Activated naive CD8-positive, alpha-beta T cell treated with anti-CD3 and anti-CD28 coated beads, Interleukin-2, amount 50 U/mL, for 24 hours (primary cell): Measurements from ENCODE around the gene CRACDL.

Experiments
- ATAC-seq: fragments of 150-1000 bp; cut with Tn5 transposase; one replicate; pipeline ENCODE4 v1.10.0; 2021
- DNase-seq: peaks from one replicate; pipeline ENCODE4 v3.0.0; 2021
- H3K27ac Mint-ChIP-seq: one replicate; pipeline ENCODE4 v1.8.0; 2021; ENCODE audit warnings: mild to moderate bottlenecking, mixed read lengths
- H3K27me3 Mint-ChIP-seq: one replicate; pipeline ENCODE4 v1.8.0; 2021; ENCODE audit warnings: mixed read lengths
- H3K36me3 Mint-ChIP-seq: one replicate; pipeline ENCODE4 v1.8.0; 2021; ENCODE audit warnings: low read depth, mixed read lengths
- H3K4me1 Mint-ChIP-seq: one replicate; pipeline ENCODE4 v1.8.0; 2021; ENCODE audit warnings: mixed read lengths
- H3K4me3 Mint-ChIP-seq: one replicate; pipeline ENCODE4 v1.8.0; 2021; ENCODE audit warnings: mild to moderate bottlenecking, moderate library complexity, mixed read lengths
- H3K9me3 Mint-ChIP-seq: one replicate; pipeline ENCODE4 v1.8.0; 2021; ENCODE audit warnings: mixed read lengths

Gene CRACDL

GRCh38 chr2:98825404-98825803 lies 110.6 kb downstream of the CRACDL start:
- H3K4me3 Mint-ChIP-seq: no peak overlapping the region

DNA sequence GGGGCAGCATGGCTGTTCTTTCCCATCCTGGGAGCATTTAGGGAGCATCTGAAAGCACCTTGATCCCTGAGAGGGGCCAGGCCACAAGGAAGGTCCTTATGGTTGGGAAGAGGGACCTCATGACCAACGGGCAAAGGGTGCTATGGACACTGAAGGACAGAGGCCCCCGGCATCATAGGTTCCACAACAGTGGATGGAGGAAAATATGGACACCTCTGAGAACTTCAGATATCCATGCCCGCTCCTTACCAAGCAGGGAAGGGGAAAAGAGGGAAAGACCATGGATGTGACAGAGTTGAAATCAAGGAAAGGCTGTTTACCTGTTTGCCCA lies 111.0 kb downstream of the CRACDL start:
- H3K9me3 Mint-ChIP-seq: no peaks in the 10 kb centered on the region
- no peaks in the 10 kb centered on the region for H3K36me3 Mint-ChIP-seq
- no peak overlapping the region for H3K27ac Mint-ChIP-seq
- no peak overlapping the region for H3K4me3 Mint-ChIP-seq
- ATAC-seq (no peak), DNase-seq (no peak)
- H3K4me1 Mint-ChIP-seq: peaks cover 30% of the 10 kb centered on the region
- H3K27me3 Mint-ChIP-seq: peaks cover 2% of the 10 kb centered on the region

More at GRCh38 chr2:98825404-98825803, 110.6 kb downstream of the CRACDL start:
- no peaks in the 10 kb centered on the region for H3K9me3 Mint-ChIP-seq
- H3K27ac Mint-ChIP-seq: no peak overlapping the region
- DNase-seq (no peak), ATAC-seq (no peak)
- no peaks in the 10 kb centered on the region for H3K36me3 Mint-ChIP-seq
- H3K27me3 Mint-ChIP-seq: peaks cover 2% of the 10 kb centered on the region
- peaks cover 34% of the 10 kb centered on the region for H3K4me1 Mint-ChIP-seq

GRCh38 chr2:98824256-98825019 lies 111.6 kb downstream of the CRACDL start:
- no peak overlapping the region for H3K4me3 Mint-ChIP-seq
- no peaks in the 10 kb centered on the region for H3K36me3 Mint-ChIP-seq
- DNase-seq (no peak), ATAC-seq (no peak)
- peaks cover 25% of the 10 kb centered on the region for H3K4me1 Mint-ChIP-seq
- no peak overlapping the region for H3K27ac Mint-ChIP-seq
- H3K27me3 Mint-ChIP-seq: peaks cover 2% of the 10 kb centered on the region
- H3K9me3 Mint-ChIP-seq: no peaks in the 10 kb centered on the region

DNA sequence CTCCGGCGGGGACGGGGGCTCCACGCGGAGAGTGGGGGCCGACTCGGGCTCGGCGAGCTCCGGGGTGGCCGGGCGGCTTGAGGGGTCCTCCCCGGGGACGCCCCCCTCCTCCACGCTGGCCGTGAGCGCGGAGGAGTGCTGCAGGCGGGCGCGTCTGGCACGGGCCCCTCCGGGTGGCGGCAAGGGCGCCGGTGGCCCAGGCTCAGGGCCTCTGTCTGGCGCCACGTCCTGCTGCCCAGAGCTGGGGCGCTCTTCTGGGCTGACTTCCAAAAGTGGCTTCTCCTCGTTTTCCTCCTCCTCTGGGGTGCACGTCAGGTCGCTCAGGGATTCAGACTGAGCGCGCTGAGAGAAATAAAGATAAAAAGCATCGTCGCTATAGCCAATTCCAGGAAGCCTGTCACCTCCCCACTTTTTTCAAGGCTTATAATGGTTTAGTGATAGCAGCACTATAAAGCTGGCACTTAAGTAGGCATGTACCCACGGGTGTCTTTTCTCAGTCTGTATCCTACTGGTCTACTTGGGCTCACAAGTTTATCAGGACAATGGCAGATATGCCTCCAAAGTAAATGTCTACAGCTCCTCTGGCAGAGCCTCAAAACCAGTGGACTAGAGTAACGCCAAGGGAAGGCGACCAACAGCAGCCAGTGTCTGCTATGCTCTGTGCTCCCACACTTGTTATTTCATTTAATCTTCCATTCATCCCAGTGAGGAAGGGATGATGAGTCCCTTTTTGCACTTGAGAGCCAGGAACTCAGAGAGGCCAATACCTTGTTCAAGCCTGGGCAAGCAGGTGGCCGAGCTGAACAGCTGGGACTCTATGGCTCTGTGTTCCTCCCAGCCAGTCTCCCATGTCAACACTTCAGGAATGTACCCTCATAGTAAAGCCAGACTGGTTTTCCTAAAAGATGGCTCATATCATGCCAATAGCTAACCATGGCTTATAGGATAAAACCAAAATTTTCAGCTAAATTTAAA lies 112.5 kb downstream of the CRACDL start:
- Mint-ChIP-seq H3K27ac (peak overlapping the region; percentile 86), H3K4me1 (peaks cover 15% of the 10 kb centered on the region), H3K27me3 (peaks cover 2% of the 10 kb centered on the region), H3K9me3 (no peaks in the 10 kb centered on the region), H3K4me3 (peak overlapping the region; percentile 72), H3K36me3 (no peaks in the 10 kb centered on the region)
- DNase-seq (no peak), ATAC-seq (no peak)

DNA sequence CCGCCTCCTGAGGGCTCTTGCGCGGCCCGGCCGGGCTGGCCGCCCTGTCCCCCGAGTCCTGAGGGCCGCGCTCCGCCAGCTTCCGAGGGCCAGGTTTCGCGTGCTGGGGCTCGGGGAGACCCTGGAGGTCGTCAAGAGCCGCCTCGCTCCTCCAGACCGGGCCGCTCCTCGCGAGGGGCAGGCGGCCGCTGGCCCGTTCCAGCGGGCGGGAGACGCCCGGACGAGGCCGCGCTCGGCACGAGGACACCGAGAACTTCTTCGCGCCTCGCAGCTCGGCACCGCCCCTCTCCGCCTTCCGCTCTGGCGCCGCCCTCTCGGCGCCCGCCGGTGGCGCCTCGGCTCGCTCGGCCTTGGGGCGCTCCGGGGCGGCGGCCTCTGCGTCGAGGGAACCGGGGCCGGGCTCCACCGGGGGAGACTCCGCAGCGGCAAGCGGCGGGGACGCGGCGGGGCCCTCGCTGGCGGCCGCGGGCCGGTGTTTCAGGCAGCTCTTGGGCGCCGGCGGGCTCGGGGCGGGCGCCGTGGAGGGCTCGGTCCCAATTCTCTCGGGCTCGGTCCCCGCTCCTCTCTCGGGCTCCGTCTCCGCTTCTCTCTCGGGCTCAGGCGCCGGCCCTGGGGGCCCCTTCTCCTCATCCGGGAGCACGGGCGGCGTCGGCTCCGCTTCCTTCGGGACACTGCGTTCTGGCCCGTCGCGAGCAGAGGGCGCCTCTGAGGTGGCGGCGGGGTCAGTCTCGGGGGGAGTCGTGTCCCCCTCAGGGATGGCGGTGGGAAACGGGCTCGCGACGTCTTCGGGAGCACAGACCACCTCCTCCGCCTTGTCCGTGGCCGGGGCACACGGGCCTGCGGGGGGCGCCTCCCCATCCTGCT lies 113.5 kb downstream of the CRACDL start:
- Mint-ChIP-seq H3K36me3 (no peaks in the 10 kb centered on the region), H3K4me1 (peaks cover 8% of the 10 kb centered on the region), H3K9me3 (no peaks in the 10 kb centered on the region), H3K4me3 (peak overlapping the region; percentile 53), H3K27me3 (peaks cover 2% of the 10 kb centered on the region), H3K27ac (no peak overlapping the region)
- ATAC-seq: peak; percentile 83
- DNase-seq: peak; percentile 69

GRCh38 chr2:98821629-98822135 lies 114.3 kb downstream of the CRACDL start:
- ATAC-seq: no peak
- no peak overlapping the region for H3K27ac Mint-ChIP-seq

DNA sequence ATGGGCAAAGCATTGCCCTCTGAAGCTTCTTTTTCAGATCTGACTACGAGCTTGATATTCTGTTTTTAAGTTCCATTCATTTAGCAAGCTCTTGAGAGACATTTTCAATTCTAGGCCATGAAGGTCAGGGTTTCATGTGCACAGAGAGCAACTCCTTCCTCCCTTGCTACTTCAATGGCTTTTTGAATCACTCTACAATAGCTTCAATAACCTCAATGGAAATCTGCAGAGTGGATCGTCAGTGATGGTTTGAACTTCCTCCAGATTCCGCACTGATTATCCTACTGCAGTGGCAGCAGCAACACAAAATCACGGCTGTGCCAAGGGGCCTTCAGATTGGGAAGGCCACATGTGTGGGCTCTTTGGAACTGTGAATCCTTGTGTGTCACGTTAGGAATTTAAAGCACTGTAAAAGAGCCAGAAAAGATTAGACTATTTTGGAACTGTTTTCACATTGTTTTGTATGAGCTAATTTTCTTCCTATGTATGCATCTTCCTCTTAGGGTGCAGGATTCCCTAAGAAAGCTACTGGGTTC lies 116.7 kb downstream of the CRACDL start:
- no peaks in the 10 kb centered on the region for H3K9me3 Mint-ChIP-seq
- no peak overlapping the region for H3K27ac Mint-ChIP-seq
- H3K27me3 Mint-ChIP-seq: peaks cover 2% of the 10 kb centered on the region
- DNase-seq (no peak), ATAC-seq (no peak)
- no peaks in the 10 kb centered on the region for H3K36me3 Mint-ChIP-seq
- peaks cover 8% of the 10 kb centered on the region for H3K4me1 Mint-ChIP-seq
- H3K4me3 Mint-ChIP-seq: no peak overlapping the region

More at GRCh38 chr2:98821629-98822135, 114.3 kb downstream of the CRACDL start:
- no peak for DNase-seq
- Mint-ChIP-seq H3K9me3 (no peaks in the 10 kb centered on the region), H3K4me1 (peaks cover 8% of the 10 kb centered on the region), H3K36me3 (no peaks in the 10 kb centered on the region), H3K27me3 (peaks cover 2% of the 10 kb centered on the region), H3K4me3 (no peak overlapping the region)

GRCh38 chr2:98818164-98818563 lies 117.9 kb downstream of the CRACDL start:
- Mint-ChIP-seq H3K27me3 (no peaks in the 10 kb centered on the region), H3K9me3 (no peaks in the 10 kb centered on the region), H3K4me1 (peaks cover 3% of the 10 kb centered on the region), H3K4me3 (no peak overlapping the region), H3K36me3 (no peaks in the 10 kb centered on the region), H3K27ac (no peak overlapping the region)
- no peak for DNase-seq
- ATAC-seq: no peak

GRCh38 chr2:98816281-98816680 lies 119.7 kb downstream of the CRACDL start:
- Mint-ChIP-seq H3K36me3 (no peaks in the 10 kb centered on the region), H3K4me3 (no peak overlapping the region), H3K9me3 (no peaks in the 10 kb centered on the region), H3K4me1 (peaks cover 3% of the 10 kb centered on the region), H3K27ac (no peak overlapping the region), H3K27me3 (no peaks in the 10 kb centered on the region)
- ATAC-seq (no peak), DNase-seq (no peak)

- Mint-ChIP-seq H3K4me1 (peaks cover 2% of the 10 kb centered on the region), H3K27me3 (peaks cover 2% of the 10 kb centered on the region), H3K36me3 (no peaks in the 10 kb centered on the region), H3K9me3 (no peaks in the 10 kb centered on the region), H3K27ac (no peak overlapping the region), H3K4me3 (no peak overlapping the region)
- DNase-seq: no peak
- ATAC-seq: no peak
Measured at GRCh38 chr2:98815795-98816194, 120.2 kb downstream of the CRACDL start.

DNA sequence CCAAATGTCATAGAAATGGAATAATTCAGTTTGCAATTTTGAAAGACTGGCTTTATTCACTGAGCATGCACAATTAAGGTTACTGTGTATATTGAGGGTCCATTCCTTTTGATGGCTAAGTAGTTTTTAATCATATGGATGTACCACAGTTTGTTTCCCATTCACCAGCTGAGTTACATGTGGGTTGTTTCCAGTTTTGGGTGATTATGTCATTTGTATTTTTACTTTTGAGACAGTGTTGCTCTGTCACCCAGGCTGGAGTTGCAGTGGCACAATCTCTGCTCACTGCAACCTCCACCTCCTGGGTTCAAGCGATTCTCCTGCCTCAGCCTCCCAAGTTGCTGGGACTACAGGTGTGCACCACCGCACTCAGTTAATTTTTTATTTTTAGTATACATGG lies 124.3 kb downstream of the CRACDL start:
- DNase-seq: no peak
- Mint-ChIP-seq H3K4me1 (peaks cover 8% of the 10 kb centered on the region), H3K36me3 (no peaks in the 10 kb centered on the region), H3K27me3 (peaks cover 2% of the 10 kb centered on the region), H3K9me3 (no peaks in the 10 kb centered on the region), H3K4me3 (no peak overlapping the region), H3K27ac (no peak overlapping the region)
- ATAC-seq: no peak

- peaks cover 9% of the 10 kb centered on the region for H3K4me1 Mint-ChIP-seq
- no peak overlapping the region for H3K27ac Mint-ChIP-seq
- H3K36me3 Mint-ChIP-seq: no peaks in the 10 kb centered on the region
- no peak overlapping the region for H3K4me3 Mint-ChIP-seq
- peaks cover 2% of the 10 kb centered on the region for H3K27me3 Mint-ChIP-seq
- H3K9me3 Mint-ChIP-seq: no peaks in the 10 kb centered on the region
- DNase-seq (no peak), ATAC-seq (no peak)
Measured at GRCh38 chr2:98810588-98810928, 125.5 kb downstream of the CRACDL start.

DNA sequence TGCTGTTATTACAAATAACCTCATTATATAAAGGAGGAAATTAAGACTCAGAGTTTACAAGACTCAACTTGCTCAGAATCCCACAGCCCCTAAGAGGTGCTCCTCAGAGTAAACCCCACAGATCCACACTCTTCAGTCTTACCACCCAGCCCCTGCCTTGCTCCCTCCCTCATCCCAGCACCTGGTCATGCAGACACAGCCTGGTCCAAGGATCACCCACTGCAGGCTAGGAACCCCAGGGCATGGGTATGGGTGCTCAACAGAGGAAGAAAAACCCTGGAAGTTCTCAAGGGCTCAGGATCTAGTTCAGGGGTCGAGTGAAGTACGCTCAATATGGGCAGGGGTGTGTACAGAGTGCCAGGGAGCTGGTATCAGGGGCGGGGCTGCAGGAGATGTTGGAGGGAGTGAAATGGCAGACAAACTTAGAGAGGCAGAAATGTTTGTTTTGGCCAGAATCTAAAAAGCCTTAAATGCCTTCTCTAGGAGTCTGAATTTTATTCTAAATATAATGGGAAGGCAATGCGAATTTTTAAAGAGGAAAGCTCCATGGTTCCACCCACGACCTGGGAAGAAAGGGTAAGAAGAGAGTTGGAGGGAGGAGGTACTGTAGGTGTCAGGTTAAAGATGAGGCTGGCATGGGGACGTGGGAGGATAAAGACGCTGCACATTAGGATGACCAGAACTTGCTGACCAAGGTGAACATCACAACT lies 126.0 kb downstream of the CRACDL start:
- no peaks in the 10 kb centered on the region for H3K36me3 Mint-ChIP-seq
- no peak overlapping the region for H3K4me3 Mint-ChIP-seq
- H3K27ac Mint-ChIP-seq: no peak overlapping the region
- DNase-seq (no peak), ATAC-seq (no peak)
- no peaks in the 10 kb centered on the region for H3K9me3 Mint-ChIP-seq
- H3K27me3 Mint-ChIP-seq: peaks cover 2% of the 10 kb centered on the region
- peaks cover 9% of the 10 kb centered on the region for H3K4me1 Mint-ChIP-seq
